ENCODE results near the gene CFDP1.

CFDP1 gene

GRCh38 chr16:75306099-75306762 is 127.1 kb downstream of the CFDP1 start:
- no peaks in the 10 kb centered on the region for H3K9me3 ChIP-seq (ENCODE audit: low read length)
- TF ChIP-seq, protein P1, sequence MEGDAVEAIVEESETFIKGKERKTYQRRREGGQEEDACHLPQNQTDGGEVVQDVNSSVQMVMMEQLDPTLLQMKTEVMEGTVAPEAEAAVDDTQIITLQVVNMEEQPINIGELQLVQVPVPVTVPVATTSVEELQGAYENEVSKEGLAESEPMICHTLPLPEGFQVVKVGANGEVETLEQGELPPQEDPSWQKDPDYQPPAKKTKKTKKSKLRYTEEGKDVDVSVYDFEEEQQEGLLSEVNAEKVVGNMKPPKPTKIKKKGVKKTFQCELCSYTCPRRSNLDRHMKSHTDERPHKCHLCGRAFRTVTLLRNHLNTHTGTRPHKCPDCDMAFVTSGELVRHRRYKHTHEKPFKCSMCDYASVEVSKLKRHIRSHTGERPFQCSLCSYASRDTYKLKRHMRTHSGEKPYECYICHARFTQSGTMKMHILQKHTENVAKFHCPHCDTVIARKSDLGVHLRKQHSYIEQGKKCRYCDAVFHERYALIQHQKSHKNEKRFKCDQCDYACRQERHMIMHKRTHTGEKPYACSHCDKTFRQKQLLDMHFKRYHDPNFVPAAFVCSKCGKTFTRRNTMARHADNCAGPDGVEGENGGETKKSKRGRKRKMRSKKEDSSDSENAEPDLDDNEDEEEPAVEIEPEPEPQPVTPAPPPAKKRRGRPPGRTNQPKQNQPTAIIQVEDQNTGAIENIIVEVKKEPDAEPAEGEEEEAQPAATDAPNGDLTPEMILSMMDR (IDR thresholded peaks at IDR 0.05; ENCODE audit: low read length), result no peak
- no peak for TF ChIP-seq EZH2 (IDR thresholded peaks at IDR 0.05; ENCODE audit: borderline replicate concordance, low read length)
- H3K9ac ChIP-seq (ENCODE audit: low read length), result no peak overlapping the region
- no peaks in the 10 kb centered on the region for H3K79me2 ChIP-seq (ENCODE audit: insufficient read depth, low read length)
- H3K4me2 ChIP-seq (ENCODE audit: low read length), result no peak overlapping the region
- peaks cover 8% of the 10 kb centered on the region for H3K4me1 ChIP-seq (ENCODE audit: insufficient read depth, low read length, severe bottlenecking)
- H3K4me3 ChIP-seq (ENCODE audit: low read depth, low read length, poor library complexity, severe bottlenecking), result no peak overlapping the region
- H3K27me3 ChIP-seq (ENCODE audit: insufficient read depth, low read length), result no peaks in the 10 kb centered on the region
- no peaks in the 10 kb centered on the region for H3F3A ChIP-seq (ENCODE audit: insufficient read depth, low read length)
- peaks cover 26% of the 10 kb centered on the region; the same call in 1 of the 2 replicates for H3K36me3 ChIP-seq (ENCODE audit: insufficient read depth, low read length)
- H2AFZ ChIP-seq (ENCODE audit: low read length), result no peak overlapping the region
- H3K9me2 ChIP-seq (ENCODE audit: low read depth, low read length), result no peaks in the 10 kb centered on the region
- no peak overlapping the region for H3K27ac ChIP-seq (ENCODE audit: low read depth, low read length, poor library complexity, severe bottlenecking)
- H4K20me1 ChIP-seq (ENCODE audit: insufficient read depth, low read length), result no peaks in the 10 kb centered on the region

DNA sequence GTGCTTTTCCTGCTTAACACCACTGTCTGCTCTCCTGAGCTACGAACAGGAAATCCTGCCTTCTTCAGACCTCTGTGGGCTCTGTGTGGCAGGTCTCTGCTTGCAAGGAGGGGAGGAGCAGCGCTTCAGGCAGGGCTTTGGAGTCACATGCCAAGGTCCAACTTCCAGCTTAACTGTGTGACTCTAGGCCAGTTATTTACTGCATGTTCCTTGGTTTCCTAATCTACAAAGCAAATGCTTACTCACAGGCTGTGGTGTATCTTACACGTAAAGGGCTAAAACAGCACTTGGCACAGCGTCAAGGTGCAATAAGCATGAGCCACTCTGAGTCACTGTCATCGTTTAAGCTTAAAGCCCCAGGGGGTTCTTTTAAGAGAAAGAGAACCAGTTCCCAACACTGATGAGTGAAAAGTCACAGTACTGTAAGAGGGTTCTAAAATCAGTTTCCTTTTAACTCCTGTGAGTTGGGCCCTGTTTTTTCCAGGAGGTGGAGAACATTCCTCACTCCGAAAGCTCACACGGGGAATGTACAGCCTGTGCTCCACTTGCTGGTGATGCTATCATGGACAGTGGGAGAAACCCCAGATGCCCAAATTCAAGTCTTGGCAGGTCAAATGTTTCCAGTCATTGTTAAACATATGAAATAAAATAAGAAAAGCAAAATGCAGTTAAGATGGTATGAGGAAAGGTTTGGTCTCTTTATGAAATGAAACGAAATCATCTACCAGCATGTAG is 127.8 kb downstream of the CFDP1 start:
- Histone ChIP-seq H3K9ac (ENCODE audit: low read length) (no peak overlapping the region), H3K4me2 (ENCODE audit: low read length) (no peak overlapping the region), H3K9me3 (ENCODE audit: low read length) (no peaks in the 10 kb centered on the region), H3K79me2 (ENCODE audit: insufficient read depth, low read length) (no peaks in the 10 kb centered on the region), H3K4me1 (ENCODE audit: insufficient read depth, low read length, severe bottlenecking) (peaks cover 8% of the 10 kb centered on the region), H3F3A (ENCODE audit: insufficient read depth, low read length) (no peaks in the 10 kb centered on the region), H4K20me1 (ENCODE audit: insufficient read depth, low read length) (no peaks in the 10 kb centered on the region), H3K9me2 (ENCODE audit: low read depth, low read length) (no peaks in the 10 kb centered on the region), H3K4me3 (ENCODE audit: low read depth, low read length, poor library complexity, severe bottlenecking) (no peak overlapping the region), H3K27ac (ENCODE audit: low read depth, low read length, poor library complexity, severe bottlenecking) (no peak overlapping the region), H2AFZ (ENCODE audit: low read length) (no peak overlapping the region), H3K36me3 (ENCODE audit: insufficient read depth, low read length) (peaks cover 32% of the 10 kb centered on the region; the same call in 1 of the 2 replicates), H3K27me3 (ENCODE audit: insufficient read depth, low read length) (no peaks in the 10 kb centered on the region)
- no peak for TF ChIP-seq EZH2 (IDR thresholded peaks at IDR 0.05; ENCODE audit: borderline replicate concordance, low read length)
- TF ChIP-seq, protein P1 (IDR thresholded peaks at IDR 0.05; ENCODE audit: low read length), result no peak

DNA sequence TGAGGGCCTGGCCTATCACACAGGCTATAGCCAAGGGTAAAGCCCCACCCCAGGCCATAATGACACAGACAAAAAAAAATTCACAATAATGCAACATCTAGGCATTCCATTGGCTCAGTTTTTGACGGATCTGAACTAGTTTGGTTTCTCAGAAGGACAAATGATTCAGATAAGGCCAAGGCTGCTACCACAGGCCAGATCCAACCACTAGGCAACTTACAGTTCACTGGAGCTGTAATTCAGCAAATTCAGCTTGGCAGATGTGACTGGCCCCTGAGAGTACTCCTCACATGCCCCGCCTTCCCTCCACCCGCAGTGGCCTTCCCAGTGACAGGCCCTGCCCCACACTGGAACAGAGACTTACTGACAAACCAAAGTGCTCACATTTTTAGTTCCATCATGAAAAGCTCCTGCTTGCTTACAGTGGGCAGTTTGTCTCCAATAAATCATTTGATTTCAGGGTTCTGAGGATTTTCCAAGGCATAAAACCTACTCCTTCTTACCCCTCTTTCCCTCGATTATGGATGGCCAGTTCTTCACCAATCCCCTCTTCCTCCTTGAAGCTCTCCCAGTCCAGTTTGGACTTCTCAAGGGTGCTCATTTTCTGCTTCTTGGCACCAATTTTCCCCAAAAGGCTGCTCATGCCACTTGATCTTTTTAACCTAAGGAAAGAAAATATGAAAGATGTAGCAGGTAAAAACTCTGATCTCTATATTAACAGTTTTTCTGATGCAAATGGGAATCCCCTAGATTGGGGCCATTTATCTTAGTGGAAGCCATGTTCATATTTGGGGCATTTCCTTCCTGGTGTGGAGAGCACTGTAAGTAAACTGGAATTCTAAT is 128.6 kb downstream of the CFDP1 start:
- H3K4me3 ChIP-seq (ENCODE audit: low read depth, low read length, poor library complexity, severe bottlenecking), result no peak overlapping the region
- TF ChIP-seq, protein P1 (IDR thresholded peaks at IDR 0.05; ENCODE audit: low read length), result no peak
- TF ChIP-seq EZH2 (IDR thresholded peaks at IDR 0.05; ENCODE audit: borderline replicate concordance, low read length), result no peak
- H3F3A ChIP-seq (ENCODE audit: insufficient read depth, low read length), result no peaks in the 10 kb centered on the region
- no peaks in the 10 kb centered on the region for H3K9me3 ChIP-seq (ENCODE audit: low read length)
- no peak overlapping the region for H3K4me2 ChIP-seq (ENCODE audit: low read length)
- no peaks in the 10 kb centered on the region for H3K9me2 ChIP-seq (ENCODE audit: low read depth, low read length)
- no peaks in the 10 kb centered on the region for H3K79me2 ChIP-seq (ENCODE audit: insufficient read depth, low read length)
- no peak overlapping the region for H3K27ac ChIP-seq (ENCODE audit: low read depth, low read length, poor library complexity, severe bottlenecking)
- no peaks in the 10 kb centered on the region for H3K27me3 ChIP-seq (ENCODE audit: insufficient read depth, low read length)
- H4K20me1 ChIP-seq (ENCODE audit: insufficient read depth, low read length), result no peaks in the 10 kb centered on the region
- H2AFZ ChIP-seq (ENCODE audit: low read length), result no peak overlapping the region
- H3K4me1 ChIP-seq (ENCODE audit: insufficient read depth, low read length, severe bottlenecking), result peaks cover 8% of the 10 kb centered on the region
- peaks cover 34% of the 10 kb centered on the region; the same call in 1 of the 2 replicates for H3K36me3 ChIP-seq (ENCODE audit: insufficient read depth, low read length)
- H3K9ac ChIP-seq (ENCODE audit: low read length), result no peak overlapping the region

All from OCI-LY1 (cell line).